Fibroblast of lung (primary cell): ENCODE data around the gene N4BP2L1.

ENCODE experiments used
- CTCF ChIP-seq, 2 donors: IDR thresholded peaks in 1 of 2; conservative IDR thresholded peaks in 1 of 2; 1 replicate in 1 of 2; 2 replicates in 1 of 2; pipeline ENCODE4 v1.5.1; 2011 to 2012; ENCODE audit warnings: low read length in 2 of 2, control low read depth in 1 of 2, inconsistent platforms in 1 of 2, low read depth in 1 of 2, mild to moderate bottlenecking in 1 of 2
- EZH2 ChIP-seq: IDR thresholded peaks from 2 replicates; pipeline ENCODE4 v1.5.1; 2012; ENCODE audit warnings: low read length, control low read depth, mild to moderate bottlenecking; ENCODE audit errors: missing control alignments

GRCh38 chr13:32428581-32429432, 877 bp upstream of the N4BP2L1 start:
- no peak for TF ChIP-seq CTCF (conservative IDR thresholded peaks at IDR 0.05 in 1 of 2, IDR thresholded peaks at IDR 0.05 in 1 of 2; ENCODE audit: low read depth in 1 of 2, low read length in 2 of 2)
- no peak for TF ChIP-seq EZH2
